H9 (cell line): ENCODE results near the gene PHAF1. TPM values are rescaled to one million over a fixed set of nuclear protein-coding genes. Genes with fewer than 3 reads are reported as not detected.
A peak's percentile ranks its signal among the peaks of the same experiment; 100 is the strongest.

Source experiments
- DNase-seq: peaks from one replicate; pipeline ENCODE4 v3.0.0-alpha.2; 2017
- H2AFZ ChIP-seq: one replicate; pipeline ENCODE4 v1.6.1; 2013; ENCODE audit warnings: mild to moderate bottlenecking, low read length, control low read depth, moderate library complexity
- H2AK5ac ChIP-seq: 2 replicates; pipeline ENCODE4 v1.6.1; 2013; ENCODE audit warnings: low read length, control low read depth, mixed read lengths; ENCODE audit not compliant: insufficient read length
- H2BK120ac ChIP-seq: one replicate; pipeline ENCODE4 v1.6.1; 2013; ENCODE audit warnings: low read depth, mild to moderate bottlenecking, low read length, control low read depth, inconsistent platforms; ENCODE audit not compliant: poor library complexity, severe bottlenecking
- H2BK12ac ChIP-seq: 2 replicates; pipeline ENCODE4 v1.6.1; 2013; ENCODE audit warnings: low read length, control low read depth, mixed read lengths, low read depth; ENCODE audit not compliant: insufficient read length
- H2BK15ac ChIP-seq: 2 replicates; pipeline ENCODE4 v1.6.1; 2013; ENCODE audit warnings: low read depth, low read length, control low read depth
- H2BK20ac ChIP-seq: one replicate; pipeline ENCODE4 v1.6.1; 2013; ENCODE audit warnings: low read depth, mild to moderate bottlenecking, low read length, control low read depth, inconsistent platforms; ENCODE audit not compliant: poor library complexity, severe bottlenecking
- H2BK5ac ChIP-seq: 2 replicates; pipeline ENCODE4 v1.6.1; 2013; ENCODE audit warnings: low read length, control low read depth, mixed read lengths; ENCODE audit not compliant: insufficient read length
- H3K14ac ChIP-seq: 2 replicates; pipeline ENCODE4 v1.6.1; 2013; ENCODE audit warnings: low read length, control low read depth; ENCODE audit not compliant: insufficient read depth
- H3K18ac ChIP-seq: 2 replicates; pipeline ENCODE4 v1.6.1; 2013; ENCODE audit warnings: low read depth, mild to moderate bottlenecking, mixed read lengths, low read length, control low read depth; ENCODE audit not compliant: insufficient read length
- H3K23ac ChIP-seq: 2 replicates; pipeline ENCODE4 v1.6.1; 2013; ENCODE audit warnings: low read length, control low read depth, mixed read lengths, low read depth; ENCODE audit not compliant: insufficient read length
- H3K23me2 ChIP-seq: 2 replicates; pipeline ENCODE4 v1.6.1; 2013; ENCODE audit warnings: low read depth, mild to moderate bottlenecking, mixed read lengths, low read length, control low read depth; ENCODE audit not compliant: insufficient read length, poor library complexity, severe bottlenecking
- H3K27ac ChIP-seq: 2 replicates; pipeline ENCODE4 v1.5.1; 2013; ENCODE audit warnings: low read length, control low read depth, mixed read lengths, low read depth; ENCODE audit not compliant: insufficient read length
- H3K27me3 ChIP-seq: 2 replicates; pipeline ENCODE4 v1.6.1; 2013; ENCODE audit warnings: low read length, control low read depth, inconsistent platforms; ENCODE audit not compliant: insufficient read depth
- H3K4ac ChIP-seq: 2 replicates; pipeline ENCODE4 v1.6.1; 2013; ENCODE audit warnings: low read depth, mild to moderate bottlenecking, control low read depth, inconsistent platforms, low read length, moderate library complexity
- H3K4me1 ChIP-seq: 2 replicates; pipeline ENCODE4 v1.6.1; 2013; ENCODE audit warnings: low read length, control low read depth, inconsistent platforms; ENCODE audit not compliant: insufficient read depth
- H3K4me2 ChIP-seq: 2 replicates; pipeline ENCODE4 v1.6.1; 2013; ENCODE audit warnings: low read length, control low read depth, mixed read lengths; ENCODE audit not compliant: insufficient read length, insufficient read depth
- H3K56ac ChIP-seq: 2 replicates; pipeline ENCODE4 v1.6.1; 2013; ENCODE audit warnings: low read depth, mild to moderate bottlenecking, mixed read lengths, low read length, control low read depth; ENCODE audit not compliant: insufficient read length
- H3K79me1 ChIP-seq: 2 replicates; pipeline ENCODE4 v1.6.1; 2013; ENCODE audit warnings: low read depth, mild to moderate bottlenecking, moderate library complexity, low read length, control low read depth, inconsistent platforms; ENCODE audit not compliant: insufficient read depth, poor library complexity, severe bottlenecking
- H3K79me2 ChIP-seq: 2 replicates; pipeline ENCODE4 v1.6.1; 2013; ENCODE audit warnings: low read length, control low read depth, inconsistent platforms; ENCODE audit not compliant: insufficient read depth
- H3K9ac ChIP-seq: 2 replicates; pipeline ENCODE4 v1.6.1; 2013; ENCODE audit warnings: low read length, control low read depth, mixed read lengths; ENCODE audit not compliant: insufficient read length; ENCODE audit errors: extremely low read depth
- H3K9me3 ChIP-seq: one replicate; pipeline ENCODE4 v1.6.1; 2013; ENCODE audit warnings: low read depth, low read length, inconsistent platforms; ENCODE audit not compliant: control insufficient read depth
- H3T11ph ChIP-seq: one replicate; pipeline ENCODE4 v1.6.1; 2013; ENCODE audit warnings: mild to moderate bottlenecking, low read length, control low read depth, inconsistent platforms
- H4K20me1 ChIP-seq: one replicate; pipeline ENCODE4 v1.6.1; 2013; ENCODE audit not compliant: control insufficient read depth, insufficient read length, insufficient read depth
- H4K5ac ChIP-seq: 2 replicates; pipeline ENCODE4 v1.6.1; 2013; ENCODE audit warnings: low read depth, mild to moderate bottlenecking, mixed read lengths, low read length, control low read depth; ENCODE audit not compliant: insufficient read length
- H4K8ac ChIP-seq: replicated peaks from 2 replicates; pipeline ENCODE4 v1.6.1; 2013; ENCODE audit warnings: low read length, control low read depth, mixed read lengths, low read depth; ENCODE audit not compliant: insufficient read length
- H4K91ac ChIP-seq: 2 replicates; pipeline ENCODE4 v1.6.1; 2013; ENCODE audit warnings: low read depth, mild to moderate bottlenecking, moderate library complexity, mixed read lengths, low read length, control low read depth; ENCODE audit not compliant: insufficient read length
- H3K27ac Mint-ChIP-seq, 3 experiments: 2 replicates in 2 of 3; 3 replicates in 1 of 3; pipeline ENCODE4 v1.8.0; 2020 to 2021; ENCODE audit warnings: mixed read lengths in 3 of 3, mild to moderate bottlenecking in 1 of 3, moderate library complexity in 1 of 3
- H3K27me3 Mint-ChIP-seq: 2 replicates; pipeline ENCODE4 v1.8.0; 2021; ENCODE audit warnings: low read depth, mild to moderate bottlenecking, moderate library complexity, mixed read lengths
- H3K36me3 Mint-ChIP-seq, 3 experiments: 2 replicates in 2 of 3; 3 replicates in 1 of 3; pipeline ENCODE4 v1.8.0; 2020 to 2021; ENCODE audit warnings: low read depth in 3 of 3, mixed read lengths in 3 of 3; ENCODE audit not compliant: insufficient read depth in 1 of 3
- H3K4me1 Mint-ChIP-seq, 2 experiments: 2 replicates each; pipeline ENCODE4 v1.8.0; 2020; ENCODE audit warnings: mixed read lengths in 2 of 2
- H3K4me3 Mint-ChIP-seq, 2 experiments: 2 replicates in 1 of 2; 3 replicates in 1 of 2; pipeline ENCODE4 v1.8.0; 2020 to 2021; ENCODE audit warnings: mild to moderate bottlenecking in 2 of 2, mixed read lengths in 2 of 2, moderate library complexity in 1 of 2
- H3K9me3 Mint-ChIP-seq, 2 experiments: 2 replicates in 1 of 2; 3 replicates in 1 of 2; pipeline ENCODE4 v1.8.0; 2020; ENCODE audit warnings: mild to moderate bottlenecking in 2 of 2, mixed read lengths in 2 of 2, moderate library complexity in 1 of 2
- CTCF ChIP-seq: fragments of 200-600 bp; sonication (generic); conservative IDR thresholded peaks from 3 replicates; pipeline ENCODE4 v1.8.0; 2021; ENCODE audit warnings: antibody characterized with exemption, mild to moderate bottlenecking
- WGBS: extraction: QIAGEN DNeasy Blood & Tissue Kit; methylation state at CpG from one replicate; pipeline ENCODE4 v1.1.7; 2013; ENCODE audit warnings: missing lambda C conversion rate, low lambda C conversion rate, mixed read lengths; ENCODE audit not compliant: insufficient read length; ENCODE audit errors: extremely low coverage; 5-methylcytosine and 5-hydroxymethylcytosine counted together
- total RNA-seq: library from RNA; stranded (reverse); gene quantifications from 2 replicates; pipeline ENCODE4 v1.2.1, GENCODE V29; 2021

PHAF1 gene
- total RNA-seq, 1 experiment from 2014 or later = 18.8 TPM

DNA sequence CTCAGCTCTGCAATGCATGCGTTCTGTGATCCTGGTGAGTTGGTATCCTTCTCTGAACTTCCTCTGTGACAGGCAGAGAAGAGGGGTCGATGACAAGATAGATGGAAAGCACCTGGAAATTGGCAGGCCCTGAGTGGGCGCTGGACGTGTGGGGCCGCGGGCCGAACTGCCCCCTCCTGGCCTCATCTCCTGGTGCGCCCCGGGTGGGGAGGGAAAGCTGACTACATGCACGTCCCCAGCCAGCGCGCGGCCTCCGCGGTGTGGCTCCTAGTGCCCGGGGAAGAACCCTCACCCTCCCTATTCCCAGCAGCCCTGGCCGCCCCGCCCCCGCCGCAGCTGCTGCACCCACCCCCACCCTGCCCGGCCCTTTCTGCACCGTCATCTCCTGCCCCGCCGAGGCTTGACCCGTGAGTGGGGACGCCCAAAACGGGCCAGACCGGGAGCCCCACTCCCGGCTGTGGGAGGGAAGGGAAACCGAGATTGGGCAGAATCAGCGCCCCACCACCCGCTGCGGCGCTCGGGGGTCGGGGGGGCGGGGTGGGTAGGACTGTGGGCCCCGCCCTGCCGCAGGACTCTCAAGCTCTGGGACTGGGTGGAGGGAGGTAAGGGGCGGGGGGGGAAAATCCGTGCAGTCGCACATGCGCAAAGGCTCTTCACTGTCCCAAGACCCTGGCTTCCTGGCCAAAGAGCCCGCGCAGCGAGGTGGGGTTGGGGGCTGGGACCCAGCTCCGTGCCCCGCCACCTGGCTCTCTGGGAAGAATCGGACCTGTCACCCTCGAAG lies 60.6 kb downstream of the PHAF1 start, which contains the start of gene NOL3:
TSS of gene NOL3 (plus strand) at position 371 of the 781 bp plus-strand sequence.
- Histone ChIP-seq H4K20me1 (no peaks in the 10 kb centered on the region), H3K14ac (no peak within 1 kb of the TSS), H3K4me1 (peaks cover 5% of the 10 kb centered on the region; the same call in 1 of the 2 replicates), H3K9me3 (no peaks in the 10 kb centered on the region), H3K27me3 (peaks cover 67% of the 10 kb centered on the region), H3K79me2 (no peaks in the 10 kb centered on the region), H2BK5ac (no peak within 1 kb of the TSS), H3K79me1 (no peaks in the 10 kb centered on the region), H3K4me2 (peak within 1 kb of the TSS; percentile 60), H3K4ac (no peak within 1 kb of the TSS), H3K23ac (no peak within 1 kb of the TSS), H3K56ac (no peak within 1 kb of the TSS), H2AFZ (no peak within 1 kb of the TSS), H2BK20ac (no peak within 1 kb of the TSS), H2BK15ac (no peak within 1 kb of the TSS), H3T11ph (no peak within 1 kb of the TSS), H3K27ac (no peak within 1 kb of the TSS), H2BK120ac (no peak within 1 kb of the TSS), H3K9ac (no peak within 1 kb of the TSS), H2AK5ac (no peak within 1 kb of the TSS), H3K18ac (no peak within 1 kb of the TSS), H2BK12ac (no peak within 1 kb of the TSS), H4K5ac (no peak within 1 kb of the TSS), H3K23me2 (peaks cover 16% of the 10 kb centered on the region), H4K91ac (no peak within 1 kb of the TSS), H4K8ac (no peak within 1 kb of the TSS)
- Mint-ChIP-seq H3K36me3 (peaks cover 0 to 2% (median 0%) of the 10 kb centered on the region in 3 experiments; a peak in 1 of 7 replicates), H3K4me3 (peak within 1 kb of the TSS; percentile 62 to 87), H3K27me3 (peaks cover 88% of the 10 kb centered on the region), H3K27ac (peak within 1 kb of the TSS in 1 of 3 experiments; percentile 52; a peak in 1 of 7 replicates), H3K4me1 (peaks cover 36 to 54% of the 10 kb centered on the region in 2 experiments), H3K9me3 (peaks cover 0 to 3% of the 10 kb centered on the region in 2 experiments; a peak in 1 of 5 replicates)
- peak; percentile 93 for DNase-seq
- WGBS = no CpG with 5 or more reads among the region's 50 CpGs
- TF ChIP-seq CTCF = no peak
